ENCODE measurements around the gene ROCK2.

DNA sequence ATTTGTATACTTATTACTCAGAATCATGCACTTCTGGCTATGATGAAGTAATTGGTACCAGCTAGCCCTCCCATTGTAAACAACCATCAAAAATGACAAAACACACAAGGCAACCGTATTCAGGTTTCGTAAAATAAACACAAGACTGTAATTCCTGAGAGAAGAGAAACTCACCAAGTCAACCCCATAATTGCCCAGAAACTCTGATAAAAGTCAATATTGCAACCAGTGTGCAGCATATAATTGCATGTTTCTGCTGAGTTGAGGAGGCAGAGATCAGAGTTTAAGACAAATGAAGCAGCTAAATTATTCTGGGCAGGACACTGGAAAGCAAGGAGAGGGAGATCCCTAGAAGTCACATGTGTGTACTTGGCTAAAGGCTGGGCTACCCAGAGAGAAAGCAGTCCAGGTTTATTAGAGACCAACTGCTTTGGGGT, 90.3 kb downstream of the ROCK2 start:
- TF ChIP-seq, protein P1, sequence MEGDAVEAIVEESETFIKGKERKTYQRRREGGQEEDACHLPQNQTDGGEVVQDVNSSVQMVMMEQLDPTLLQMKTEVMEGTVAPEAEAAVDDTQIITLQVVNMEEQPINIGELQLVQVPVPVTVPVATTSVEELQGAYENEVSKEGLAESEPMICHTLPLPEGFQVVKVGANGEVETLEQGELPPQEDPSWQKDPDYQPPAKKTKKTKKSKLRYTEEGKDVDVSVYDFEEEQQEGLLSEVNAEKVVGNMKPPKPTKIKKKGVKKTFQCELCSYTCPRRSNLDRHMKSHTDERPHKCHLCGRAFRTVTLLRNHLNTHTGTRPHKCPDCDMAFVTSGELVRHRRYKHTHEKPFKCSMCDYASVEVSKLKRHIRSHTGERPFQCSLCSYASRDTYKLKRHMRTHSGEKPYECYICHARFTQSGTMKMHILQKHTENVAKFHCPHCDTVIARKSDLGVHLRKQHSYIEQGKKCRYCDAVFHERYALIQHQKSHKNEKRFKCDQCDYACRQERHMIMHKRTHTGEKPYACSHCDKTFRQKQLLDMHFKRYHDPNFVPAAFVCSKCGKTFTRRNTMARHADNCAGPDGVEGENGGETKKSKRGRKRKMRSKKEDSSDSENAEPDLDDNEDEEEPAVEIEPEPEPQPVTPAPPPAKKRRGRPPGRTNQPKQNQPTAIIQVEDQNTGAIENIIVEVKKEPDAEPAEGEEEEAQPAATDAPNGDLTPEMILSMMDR (IDR thresholded peaks at IDR 0.05; ENCODE audit: insufficient read depth, low read depth, low read length) = no peak
- no peak for TF ChIP-seq EZH2 (IDR thresholded peaks at IDR 0.05; ENCODE audit: insufficient read depth, low read length)
